KMS-11 (cell line): Measurements from ENCODE around the gene DSCAM.

Experiments used
- H2AFZ ChIP-seq: fragments of 200-600 bp; sonication (generic); 2 replicates; pipeline ENCODE4 v1.6.1; 2016; ENCODE audit warnings: antibody characterized with exemption, mixed run types, low read depth
- H3K27ac ChIP-seq: fragments of 200-600 bp; sonication (generic); 2 replicates; pipeline ENCODE4 v1.6.1; 2016; ENCODE audit warnings: mild to moderate bottlenecking, mixed run types
- H3K27me3 ChIP-seq: fragments of 200-600 bp; sonication (generic); 2 replicates; pipeline ENCODE4 v1.6.1; 2017; ENCODE audit warnings: mild to moderate bottlenecking, low read depth, mixed run types, moderate library complexity; ENCODE audit not compliant: insufficient read depth
- H3K36me3 ChIP-seq: fragments of 200-600 bp; sonication (generic); 2 replicates; pipeline ENCODE4 v1.6.1; 2017; ENCODE audit warnings: mild to moderate bottlenecking, mixed run types; ENCODE audit not compliant: insufficient read depth
- H3K4me1 ChIP-seq: fragments of 200-600 bp; sonication (generic); 2 replicates; pipeline ENCODE4 v1.6.1; 2016; ENCODE audit warnings: mild to moderate bottlenecking, low read depth, mixed run types; ENCODE audit not compliant: poor library complexity, severe bottlenecking
- H3K4me2 ChIP-seq: fragments of 200-600 bp; sonication (generic); 2 replicates; pipeline ENCODE4 v1.7.0; 2016; ENCODE audit warnings: mild to moderate bottlenecking, mixed run types
- H3K4me3 ChIP-seq: fragments of 200-600 bp; sonication (generic); IDR thresholded peaks from 2 replicates; pipeline ENCODE4 v1.6.1; 2017; ENCODE audit warnings: low read depth, low read length, mixed read lengths; ENCODE audit not compliant: insufficient read depth
- H3K79me2 ChIP-seq: fragments of 200-600 bp; sonication (generic); 2 replicates; pipeline ENCODE4 v1.6.1; 2016; ENCODE audit warnings: low read depth, mixed run types; ENCODE audit not compliant: insufficient read depth
- H3K9ac ChIP-seq: fragments of 200-600 bp; sonication (generic); 2 replicates; pipeline ENCODE4 v1.6.1; 2016; ENCODE audit warnings: mild to moderate bottlenecking, mixed run types
- H4K20me1 ChIP-seq: fragments of 200-600 bp; sonication (generic); 2 replicates; pipeline ENCODE4 v1.6.1; 2016; ENCODE audit warnings: mild to moderate bottlenecking, mixed run types; ENCODE audit not compliant: insufficient read depth
- TF ChIP-seq, protein P1 (sequence below): fragments of 200-600 bp; sonication (generic); conservative IDR thresholded peaks from 2 replicates; pipeline ENCODE4 v1.6.1; 2017; ENCODE audit warnings: low read depth, mild to moderate bottlenecking, antibody characterized with exemption, low read length, moderate library complexity, mixed read lengths

The DSCAM gene

DNA sequence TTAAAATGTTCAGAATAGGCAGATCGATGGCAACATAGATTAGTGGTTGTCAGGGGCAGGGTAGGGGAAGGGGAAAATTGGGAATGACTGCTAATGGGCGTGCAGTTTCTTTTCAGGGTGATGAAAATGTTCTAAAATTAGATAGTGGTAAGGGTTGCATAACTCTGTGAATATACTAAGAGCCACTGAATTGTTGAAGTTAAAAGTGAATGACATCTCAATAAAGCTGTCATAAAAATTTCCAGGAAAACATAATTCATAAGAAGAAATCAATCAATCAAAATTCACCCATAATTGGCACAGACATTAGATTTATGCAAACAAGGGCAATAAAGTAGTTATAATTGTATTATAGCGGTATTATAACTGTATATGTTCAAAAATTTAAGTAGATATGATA, 751.5 kb downstream of the DSCAM start:
- no peak overlapping the region for H2AFZ ChIP-seq
- H3K79me2 ChIP-seq: no peaks in the 10 kb centered on the region
- TF ChIP-seq, protein P1, sequence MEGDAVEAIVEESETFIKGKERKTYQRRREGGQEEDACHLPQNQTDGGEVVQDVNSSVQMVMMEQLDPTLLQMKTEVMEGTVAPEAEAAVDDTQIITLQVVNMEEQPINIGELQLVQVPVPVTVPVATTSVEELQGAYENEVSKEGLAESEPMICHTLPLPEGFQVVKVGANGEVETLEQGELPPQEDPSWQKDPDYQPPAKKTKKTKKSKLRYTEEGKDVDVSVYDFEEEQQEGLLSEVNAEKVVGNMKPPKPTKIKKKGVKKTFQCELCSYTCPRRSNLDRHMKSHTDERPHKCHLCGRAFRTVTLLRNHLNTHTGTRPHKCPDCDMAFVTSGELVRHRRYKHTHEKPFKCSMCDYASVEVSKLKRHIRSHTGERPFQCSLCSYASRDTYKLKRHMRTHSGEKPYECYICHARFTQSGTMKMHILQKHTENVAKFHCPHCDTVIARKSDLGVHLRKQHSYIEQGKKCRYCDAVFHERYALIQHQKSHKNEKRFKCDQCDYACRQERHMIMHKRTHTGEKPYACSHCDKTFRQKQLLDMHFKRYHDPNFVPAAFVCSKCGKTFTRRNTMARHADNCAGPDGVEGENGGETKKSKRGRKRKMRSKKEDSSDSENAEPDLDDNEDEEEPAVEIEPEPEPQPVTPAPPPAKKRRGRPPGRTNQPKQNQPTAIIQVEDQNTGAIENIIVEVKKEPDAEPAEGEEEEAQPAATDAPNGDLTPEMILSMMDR: no peak
- no peaks in the 10 kb centered on the region for H3K27me3 ChIP-seq
- H3K36me3 ChIP-seq: no peaks in the 10 kb centered on the region
- H3K27ac ChIP-seq: no peak overlapping the region
- H4K20me1 ChIP-seq: no peaks in the 10 kb centered on the region
- no peaks in the 10 kb centered on the region for H3K4me1 ChIP-seq
- H3K4me2 ChIP-seq: no peak overlapping the region
- no peak overlapping the region for H3K9ac ChIP-seq
- H3K4me3 ChIP-seq: no peak overlapping the region

DNA sequence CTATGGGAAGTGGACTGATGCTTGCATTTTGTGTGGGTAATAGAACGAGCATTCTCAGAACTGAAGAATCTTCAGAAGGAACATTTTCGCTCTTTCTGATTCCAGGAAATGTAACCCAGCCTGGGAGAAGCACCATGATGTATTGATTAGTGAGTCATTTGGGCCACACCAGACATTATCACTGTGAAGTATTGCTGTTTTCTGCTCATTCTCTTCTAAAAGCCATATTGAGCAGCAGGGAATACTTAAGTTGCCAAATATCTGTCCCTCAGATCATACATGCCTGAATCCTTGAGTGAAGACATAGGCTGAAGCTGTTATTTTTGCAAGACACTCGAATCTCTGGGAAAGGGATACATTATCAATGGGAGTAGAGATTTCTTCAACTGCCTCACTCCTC, 766.6 kb downstream of the DSCAM start:
- no peak overlapping the region for H3K4me3 ChIP-seq
- TF ChIP-seq, protein P1: no peak

DNA sequence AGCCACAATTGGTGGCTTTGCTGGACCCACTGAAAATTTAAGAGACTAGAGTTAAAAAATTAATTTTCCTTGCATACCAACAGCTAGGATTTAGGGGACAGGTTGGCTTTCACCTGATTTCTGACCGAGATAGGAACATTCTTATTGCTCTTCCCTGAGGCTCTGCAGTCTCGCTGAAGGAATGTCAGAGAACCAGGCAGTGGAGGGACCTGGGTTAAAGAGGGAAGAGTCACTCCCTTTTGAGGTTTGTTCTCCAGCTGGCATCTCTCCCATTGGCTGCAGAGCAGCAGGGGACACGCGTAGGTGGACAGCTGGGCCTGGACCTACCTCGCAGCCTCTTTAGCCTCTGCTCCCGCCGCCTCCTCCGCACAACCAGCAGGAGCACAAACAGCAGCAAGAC, 772.2 kb downstream of the DSCAM start:
- Histone ChIP-seq H3K4me1 (no peaks in the 10 kb centered on the region), H3K27ac (no peak overlapping the region), H4K20me1 (no peaks in the 10 kb centered on the region), H3K4me2 (no peak overlapping the region), H3K36me3 (no peaks in the 10 kb centered on the region), H3K9ac (no peak overlapping the region), H2AFZ (no peak overlapping the region), H3K27me3 (no peaks in the 10 kb centered on the region), H3K4me3 (no peak overlapping the region), H3K79me2 (no peaks in the 10 kb centered on the region)
- TF ChIP-seq, protein P1: no peak

More for the DNA sequence above, 766.6 kb downstream of the DSCAM start:
- no peak overlapping the region for H3K27ac ChIP-seq
- H3K4me1 ChIP-seq: no peaks in the 10 kb centered on the region
- no peaks in the 10 kb centered on the region for H3K27me3 ChIP-seq
- no peaks in the 10 kb centered on the region for H3K36me3 ChIP-seq
- H2AFZ ChIP-seq: no peak overlapping the region
- no peak overlapping the region for H3K4me2 ChIP-seq
- H3K9ac ChIP-seq: no peak overlapping the region
- H3K79me2 ChIP-seq: no peaks in the 10 kb centered on the region
- H4K20me1 ChIP-seq: no peaks in the 10 kb centered on the region

DNA sequence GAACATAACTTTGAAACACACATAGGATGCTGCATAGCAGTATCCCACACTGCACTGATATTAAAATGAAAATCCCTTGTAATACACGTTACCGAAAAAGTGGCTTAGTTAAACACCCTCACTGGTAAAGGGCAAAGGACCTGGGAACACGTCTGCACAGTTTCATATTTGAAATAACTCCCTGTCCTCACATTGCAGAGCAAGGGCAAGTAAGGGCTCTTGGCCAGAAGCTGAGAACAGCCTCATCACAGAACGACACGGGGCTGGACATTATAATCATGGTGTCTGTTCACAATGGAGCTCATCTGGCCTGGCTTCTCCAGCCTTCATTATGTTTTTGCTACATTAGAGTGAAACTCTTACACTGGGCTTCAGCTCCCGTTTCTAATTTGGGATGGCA, 772.8 kb downstream of the DSCAM start:
- Histone ChIP-seq H3K4me1 (no peaks in the 10 kb centered on the region), H2AFZ (no peak overlapping the region)

More for the DNA sequence above, 772.8 kb downstream of the DSCAM start:
- no peak overlapping the region for H3K4me3 ChIP-seq
- no peaks in the 10 kb centered on the region for H3K79me2 ChIP-seq
- TF ChIP-seq, protein P1: no peak
- no peak overlapping the region for H3K27ac ChIP-seq
- H4K20me1 ChIP-seq: no peaks in the 10 kb centered on the region
- no peak overlapping the region for H3K4me2 ChIP-seq
- no peaks in the 10 kb centered on the region for H3K36me3 ChIP-seq
- no peaks in the 10 kb centered on the region for H3K27me3 ChIP-seq
- H3K9ac ChIP-seq: no peak overlapping the region
